D721Med (cell line): ENCODE data around the gene LYL1.

Experiments
- DNase-seq: peaks from one replicate; pipeline ENCODE4 v3.0.0; 2011; ENCODE audit warnings: low spot score; ENCODE audit not compliant: insufficient read length
- FAIRE-seq: peaks from 2 replicates; lab custom pipeline; 2011; peaks lifted over from hg19 to GRCh38; lab: Jason Lieb, UNC
- CTCF ChIP-seq: IDR thresholded peaks from 2 replicates; pipeline ENCODE4 v1.5.1; 2012; ENCODE audit warnings: mild to moderate bottlenecking, control low read depth; ENCODE audit not compliant: insufficient read depth; ENCODE audit errors: missing control alignments

LYL1 gene

DNA sequence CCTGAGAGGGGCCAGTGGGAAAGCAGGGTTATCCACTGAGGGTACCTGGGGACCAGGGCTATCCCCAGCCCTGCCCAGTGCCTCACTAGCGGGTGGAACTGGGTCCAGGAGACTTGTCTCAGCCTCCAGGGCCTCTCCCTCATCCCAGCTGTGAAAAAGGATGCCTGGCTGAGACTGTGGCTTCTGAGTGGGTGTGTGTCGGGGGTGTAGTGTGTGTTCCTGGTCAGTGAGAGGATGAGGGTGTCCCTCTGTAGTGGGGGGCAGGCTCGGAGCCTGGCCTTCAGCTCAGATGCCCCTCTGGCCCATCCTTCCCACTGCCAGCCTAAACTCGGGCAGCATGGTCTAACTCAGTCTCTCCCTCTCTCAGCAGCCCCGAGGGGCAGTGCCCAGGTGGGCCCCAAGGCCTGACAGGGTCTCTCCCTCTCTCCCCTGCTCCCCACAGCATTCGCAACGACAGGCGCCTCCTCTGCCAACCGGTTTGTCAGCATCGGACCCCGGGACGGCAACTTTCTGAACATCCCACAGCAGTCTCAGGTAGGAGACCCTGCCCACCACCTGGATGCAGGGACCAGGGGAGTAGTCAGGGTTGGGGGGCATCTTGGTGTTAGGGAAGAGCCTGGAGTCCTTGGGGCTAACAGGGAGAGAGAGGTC is 12.7 kb downstream of the LYL1 start:
- FAIRE-seq (no peak), DNase-seq (no peak)
- no peak for TF ChIP-seq CTCF

DNA sequence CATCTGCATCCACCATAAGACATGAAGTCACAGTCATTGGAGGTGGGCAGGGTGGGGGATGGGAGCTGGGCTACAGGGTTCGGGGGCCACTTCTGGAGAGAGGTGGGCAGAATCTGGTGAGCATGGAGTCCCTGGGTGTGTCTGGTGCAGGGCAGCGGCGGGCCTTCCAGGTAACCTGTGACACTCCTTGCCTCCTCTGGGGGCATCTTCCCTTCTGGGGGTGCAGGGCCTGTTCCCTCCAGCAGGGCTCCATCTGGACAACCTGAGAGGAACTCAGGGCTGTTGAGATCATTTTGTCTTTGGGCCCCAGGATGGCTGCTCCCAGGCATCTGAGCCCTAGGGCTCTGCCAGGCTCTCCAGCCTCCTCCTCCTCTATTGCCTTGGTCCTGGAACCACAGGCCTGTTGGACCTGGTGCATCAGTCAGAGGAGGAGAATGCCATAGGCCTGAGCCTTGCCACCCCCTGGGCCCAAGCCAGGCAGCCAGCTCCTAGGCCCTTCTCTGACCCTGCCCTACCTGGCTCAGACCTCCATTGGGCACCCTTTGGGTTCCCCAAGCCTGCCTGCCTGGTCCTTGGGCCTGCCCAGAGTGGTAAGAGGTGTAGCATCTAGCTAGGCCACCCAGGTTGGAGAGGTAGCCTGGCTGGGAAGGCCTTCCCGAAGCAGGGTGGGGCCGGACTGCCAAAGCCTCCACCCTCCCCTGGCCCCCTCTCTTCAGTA is 13.4 kb downstream of the LYL1 start:
- DNase-seq (no peak), FAIRE-seq (no peak)
- TF ChIP-seq CTCF: no peak

- no peak for TF ChIP-seq CTCF
- DNase-seq (no peak), FAIRE-seq (no peak)
Measured at GRCh38 chr19:13087795-13088537, 14.7 kb downstream of the LYL1 start.

- no peak for FAIRE-seq
- DNase-seq: no peak
- TF ChIP-seq CTCF: no peak
Measured at GRCh38 chr19:13087295-13087694, 15.4 kb downstream of the LYL1 start.

GRCh38 chr19:13086341-13086740 is 16.3 kb downstream of the LYL1 start:
- no peak for TF ChIP-seq CTCF
- FAIRE-seq (no peak), DNase-seq (no peak)

DNA sequence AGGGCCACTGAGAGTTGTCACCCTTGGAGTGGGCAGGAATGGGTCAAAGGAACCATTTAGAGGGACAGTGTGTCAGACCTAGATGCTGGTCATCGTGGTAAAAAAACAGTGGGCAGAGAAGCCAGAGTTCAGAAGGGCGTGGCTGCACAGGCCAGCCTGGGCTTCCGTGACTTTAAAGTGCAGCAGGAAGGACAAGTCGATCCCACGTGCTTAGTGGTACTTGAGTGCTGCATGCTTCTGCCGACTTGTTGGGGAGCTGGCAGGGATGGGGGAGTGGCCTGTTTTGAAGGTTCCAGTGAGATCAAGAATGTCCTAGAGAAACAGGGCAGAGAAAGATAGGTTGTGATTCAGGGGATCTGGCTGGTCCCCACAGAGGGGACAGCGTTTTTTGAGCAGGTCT is 17.0 kb downstream of the LYL1 start:
- TF ChIP-seq CTCF: no peak

More for the DNA sequence above, 17.0 kb downstream of the LYL1 start:
- no peak for FAIRE-seq
- DNase-seq: no peak
